Stimulated activated CD4-positive, alpha-beta T cell treated with anti-CD3 and anti-CD28 coated beads, Interleukin-2, amount 100 ng/mL, for 24 hours (primary cell): ENCODE measurements around the gene PPME1.

Experiments
- DNase-seq, 2 donors: peaks; one replicate each; pipeline ENCODE4 v3.0.0-alpha.2; 2020

Gene PPME1

DNA sequence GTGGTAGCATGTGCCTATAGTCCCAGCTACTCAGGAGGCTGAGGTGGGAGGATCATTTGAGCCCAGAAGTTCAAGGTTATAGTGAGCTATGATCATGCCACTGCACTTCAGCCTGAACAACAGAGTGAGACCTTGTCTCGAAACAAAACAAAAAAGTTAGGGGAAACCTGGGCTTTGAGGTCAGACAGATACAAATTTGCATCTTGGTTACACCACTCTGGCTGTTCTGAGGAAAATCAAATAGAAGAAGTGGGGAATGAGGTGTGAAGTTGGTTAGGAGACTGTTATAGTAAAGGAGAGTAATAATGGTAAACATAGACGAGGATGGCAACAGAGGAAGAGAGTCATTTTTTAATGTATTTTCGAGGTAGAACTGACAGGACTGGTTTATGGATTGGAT is 62.6 kb downstream of the PPME1 start:
- DNase-seq = no peak

DNA sequence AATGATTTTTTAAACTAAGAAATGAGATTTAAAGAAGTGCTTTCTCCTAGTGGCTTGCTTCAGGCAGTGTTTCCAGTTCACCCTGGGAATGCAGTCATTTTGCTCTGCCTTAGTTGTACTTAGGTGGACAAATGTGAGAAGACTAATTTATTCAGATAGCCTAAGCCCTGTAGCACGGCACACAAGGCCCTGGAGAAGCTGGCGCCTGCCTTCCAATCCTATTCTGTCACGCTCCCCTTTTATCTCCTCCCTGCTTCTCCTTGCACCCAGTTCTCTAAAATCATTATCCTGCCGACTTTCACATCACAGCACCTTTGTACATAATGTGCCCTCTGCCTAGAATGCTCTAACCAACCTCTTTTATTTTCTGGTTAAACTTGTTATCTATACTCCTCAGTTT is 64.0 kb downstream of the PPME1 start:
- no peak for DNase-seq

DNA sequence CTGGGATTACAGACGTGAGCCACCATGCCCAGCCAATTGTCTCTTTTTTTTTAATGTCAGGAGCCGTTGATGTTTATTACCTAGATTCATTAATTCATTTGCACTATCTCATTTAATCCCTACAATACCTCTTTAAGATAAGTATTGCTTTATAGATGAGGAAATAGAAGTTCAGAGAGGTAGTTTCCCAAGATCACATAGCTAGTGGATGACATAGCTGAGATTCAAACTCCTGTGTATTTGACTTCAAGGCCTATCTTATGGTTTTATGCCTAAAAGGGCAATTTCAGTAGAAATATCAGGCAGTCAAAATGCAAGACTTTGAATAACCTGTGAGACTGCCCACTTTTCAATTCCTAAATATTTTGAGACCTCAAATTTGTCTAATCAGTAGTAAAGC is 66.5 kb downstream of the PPME1 start:
- no peak for DNase-seq

DNA sequence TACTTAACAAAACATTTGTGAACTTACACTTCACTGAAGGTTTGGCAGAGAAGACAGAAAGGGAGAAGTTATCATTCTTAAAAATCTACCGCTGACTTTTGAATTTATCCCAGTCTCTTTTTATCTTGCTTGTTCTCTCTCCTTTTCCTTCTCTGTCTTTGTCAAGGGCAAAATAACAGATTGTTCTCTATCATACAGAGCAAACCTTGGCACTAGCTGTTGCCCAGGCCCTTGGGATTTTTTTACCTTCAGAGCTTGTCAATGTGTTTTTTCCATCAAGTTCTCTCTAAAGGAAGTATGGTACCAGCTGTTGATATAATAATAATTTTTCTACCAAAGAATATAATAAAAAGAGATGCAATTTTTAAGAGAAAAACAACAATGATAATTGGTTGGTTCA is 67.2 kb downstream of the PPME1 start:
- no peak for DNase-seq

DNA sequence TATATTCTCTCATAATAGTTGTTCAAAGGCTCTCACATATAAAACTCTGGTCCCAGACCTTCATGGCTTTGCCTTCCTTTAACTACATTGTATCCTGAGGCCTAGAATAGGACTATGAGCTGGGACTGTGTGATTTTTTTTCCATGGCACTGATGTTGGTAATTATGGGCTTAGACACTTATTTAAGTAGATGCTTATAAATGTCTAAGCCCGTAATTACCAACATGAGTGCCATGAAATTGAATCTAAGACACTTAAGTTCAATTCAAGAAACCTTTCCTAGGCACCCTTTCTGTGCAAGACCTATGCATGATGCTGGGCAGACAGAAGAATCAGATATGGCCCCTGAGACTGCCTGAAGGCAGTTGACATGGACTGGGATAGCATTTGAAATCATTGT is 77.4 kb downstream of the PPME1 start:
- DNase-seq = no peak

DNA sequence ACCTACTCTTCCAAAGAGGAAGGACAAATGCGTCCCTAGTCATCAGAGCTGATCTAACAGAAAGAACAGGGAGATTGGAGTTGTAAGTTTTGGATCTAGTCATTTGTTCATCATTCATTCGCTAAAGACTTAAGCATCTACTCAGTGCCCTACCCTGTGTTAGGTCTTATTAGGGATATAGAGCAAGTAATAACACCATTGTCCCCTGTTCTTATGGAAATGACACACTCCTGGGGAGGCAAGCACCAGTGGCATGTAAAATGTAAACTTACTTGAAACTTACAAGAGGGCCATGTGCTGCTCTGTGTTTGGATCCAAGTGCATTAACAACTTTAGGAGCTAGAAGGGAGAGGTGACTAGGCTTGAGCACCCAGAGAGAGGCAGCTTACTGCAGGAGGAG is 78.4 kb downstream of the PPME1 start:
- no peak for DNase-seq

DNA sequence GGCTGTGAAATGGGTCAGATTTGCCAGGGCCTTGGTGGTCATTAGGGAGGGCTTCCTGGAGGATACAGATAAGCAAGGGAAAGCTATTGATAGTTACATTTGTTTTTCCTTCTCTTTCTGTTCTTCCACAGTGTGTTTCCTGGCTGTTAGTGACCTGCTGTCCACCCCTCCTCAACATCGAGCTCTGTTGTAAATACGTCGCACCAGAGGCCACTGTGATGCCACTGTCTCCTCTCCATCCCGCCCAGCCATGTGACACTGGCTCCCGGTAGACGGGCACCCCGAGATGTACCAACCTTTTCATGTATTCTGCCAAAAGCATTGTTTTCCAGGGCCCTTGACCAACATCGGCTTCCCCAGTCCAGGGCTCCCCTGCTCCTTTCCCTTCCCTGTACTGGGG is 82.3 kb downstream of the PPME1 start:
- no peak for DNase-seq

DNA sequence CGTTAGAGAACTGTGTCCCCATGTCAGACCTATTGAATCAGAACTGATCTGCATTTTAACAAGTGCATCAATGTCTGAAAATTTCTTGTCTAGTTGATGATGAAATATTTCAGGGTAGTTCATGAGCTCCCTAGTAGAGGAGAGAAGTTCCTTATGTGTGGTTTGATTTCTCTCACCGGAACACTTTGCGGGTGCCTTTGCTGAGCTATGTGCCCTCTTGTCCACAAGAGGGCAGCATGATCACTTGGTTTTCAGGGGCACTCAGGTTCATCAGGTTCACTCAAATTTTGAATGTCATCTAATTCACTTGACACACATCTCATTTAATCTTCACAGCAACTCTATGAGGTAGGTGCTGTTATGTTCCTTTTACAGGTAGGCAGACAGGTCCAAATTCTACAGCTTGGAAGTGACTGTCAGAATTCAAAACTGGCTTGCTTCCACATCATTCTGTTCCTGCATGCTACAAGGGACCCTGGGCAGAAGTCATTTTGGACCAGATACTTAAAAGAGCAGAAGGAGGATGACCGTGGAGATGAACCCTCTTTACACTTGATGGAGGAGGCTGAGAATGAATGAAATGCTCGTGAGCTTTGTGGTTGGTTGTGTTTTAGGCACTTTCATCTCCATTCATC is 84.8 kb downstream of the PPME1 start:
- DNase-seq = peak; percentile 47 to 52

DNA sequence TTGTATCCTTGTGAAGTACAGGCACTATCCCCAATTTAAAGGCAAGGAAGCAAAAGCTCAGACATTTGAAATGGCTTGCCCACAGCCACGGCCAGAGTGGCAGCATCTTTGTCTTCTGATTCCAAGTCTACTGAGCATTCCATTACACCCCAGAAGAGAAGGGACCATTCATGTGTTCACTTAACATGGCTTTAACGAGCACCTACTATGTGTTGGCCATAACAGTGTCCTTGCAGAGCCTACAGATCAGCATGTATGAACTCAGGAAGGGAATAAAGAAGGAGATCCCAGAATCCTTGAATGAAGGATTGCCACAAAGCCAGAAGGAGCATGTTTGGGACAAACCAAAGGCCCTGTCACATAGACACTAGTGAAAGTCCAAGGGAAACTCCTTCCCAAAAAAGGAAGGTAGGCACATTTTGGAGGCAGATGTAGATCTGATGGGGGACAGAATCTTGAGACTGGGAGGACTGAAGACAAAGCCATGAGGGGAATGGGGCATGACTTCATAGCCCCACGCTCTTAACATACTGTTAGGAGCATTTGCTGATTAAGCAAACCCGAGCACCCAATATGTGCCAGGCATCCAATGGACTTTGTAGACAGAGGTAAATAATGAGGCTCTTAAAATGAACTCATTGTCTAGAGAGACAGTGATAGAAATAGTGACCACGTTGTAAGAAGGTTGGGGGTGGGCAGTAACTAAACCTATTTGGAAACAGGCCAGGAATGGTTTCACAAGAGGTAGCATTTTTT is 85.5 kb downstream of the PPME1 start:
- no peak for DNase-seq

DNA sequence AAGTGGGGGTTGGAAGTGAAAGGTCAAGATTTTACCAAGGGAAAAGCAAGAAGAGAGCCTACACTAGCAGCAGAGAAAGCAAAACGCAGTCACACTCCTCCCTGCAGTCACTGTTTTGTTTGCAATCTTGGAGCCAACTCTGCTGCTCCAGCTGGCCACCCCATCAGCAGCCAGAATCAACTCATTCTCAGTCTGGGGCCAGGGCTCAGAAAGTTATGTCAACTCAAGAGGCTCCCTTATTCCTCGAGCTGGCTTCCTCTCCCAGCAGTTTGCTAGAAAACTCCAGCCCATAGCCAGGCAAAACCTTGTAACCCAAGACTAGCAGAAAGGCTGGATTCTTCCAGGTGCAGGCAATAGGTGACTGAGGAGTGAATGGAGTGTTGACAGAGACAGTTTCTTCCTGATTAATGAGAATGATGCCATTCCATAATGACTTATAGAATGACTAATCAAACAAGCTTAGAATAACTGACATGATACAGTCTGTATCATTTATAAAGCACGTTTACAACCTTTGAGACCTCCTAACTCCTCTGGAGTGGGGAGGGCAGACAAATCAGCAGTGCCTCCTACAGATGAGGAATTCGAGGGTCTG is 87.0 kb downstream of the PPME1 start:
- no peak for DNase-seq

DNA sequence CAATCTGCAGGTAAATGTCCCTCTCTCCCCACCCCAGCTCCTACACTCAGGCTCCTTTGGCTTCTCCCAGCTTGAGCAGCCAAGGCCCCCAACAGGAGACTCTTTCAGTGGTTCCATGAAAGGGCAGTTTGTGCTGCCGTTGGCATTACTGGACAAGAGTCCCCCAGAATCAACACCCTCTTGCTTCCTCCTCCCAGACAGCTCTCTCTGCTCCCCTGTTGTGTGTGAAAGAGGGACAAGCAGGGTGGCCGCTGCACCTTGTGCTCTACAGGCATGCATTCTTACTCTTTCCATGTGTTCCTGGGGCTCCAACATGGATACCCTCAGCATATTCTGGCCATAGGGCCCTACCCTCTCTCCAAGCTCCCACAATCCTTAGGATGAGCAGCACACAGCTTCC is 91.6 kb downstream of the PPME1 start:
- no peak for DNase-seq

DNA sequence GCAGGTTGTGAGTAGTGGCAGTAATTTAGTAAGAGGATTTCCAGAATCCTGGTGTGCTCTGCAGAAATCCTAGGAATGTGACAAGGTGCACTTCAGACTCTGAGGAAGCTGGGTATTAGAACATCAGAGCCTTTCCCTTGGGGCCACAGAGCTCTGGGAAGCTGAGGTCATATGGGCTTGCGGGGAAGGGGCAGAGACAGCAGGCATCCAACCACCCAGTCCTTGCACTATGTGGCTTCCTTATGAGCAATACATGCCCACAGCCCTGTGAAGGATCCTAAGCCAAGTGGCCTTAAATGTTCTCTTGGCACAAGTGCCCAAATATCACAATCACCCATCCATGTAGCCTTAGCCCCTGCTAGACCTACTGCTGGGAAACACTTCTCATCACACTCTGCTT is 94.2 kb downstream of the PPME1 start:
- no peak for DNase-seq

DNA sequence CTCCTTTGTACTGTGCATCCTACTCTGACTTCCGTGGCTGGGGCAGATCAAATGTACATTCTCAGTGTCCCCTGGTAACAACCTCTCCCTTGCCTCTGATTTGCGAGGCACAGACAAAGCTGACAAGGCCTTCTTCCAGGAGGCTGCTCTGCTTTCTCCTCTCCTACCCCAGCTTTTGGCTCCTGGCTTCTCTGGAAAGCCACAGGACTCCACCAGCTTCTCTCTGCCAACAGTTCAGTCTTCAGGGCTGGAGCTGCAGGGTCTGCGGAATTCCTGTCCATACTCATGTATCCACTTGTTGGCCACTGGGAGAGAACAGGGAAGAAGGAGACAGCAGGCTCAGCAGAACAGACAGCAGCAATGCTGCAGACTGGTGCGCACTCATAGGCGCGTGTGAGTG is 95.9 kb downstream of the PPME1 start:
- DNase-seq = no peak

DNA sequence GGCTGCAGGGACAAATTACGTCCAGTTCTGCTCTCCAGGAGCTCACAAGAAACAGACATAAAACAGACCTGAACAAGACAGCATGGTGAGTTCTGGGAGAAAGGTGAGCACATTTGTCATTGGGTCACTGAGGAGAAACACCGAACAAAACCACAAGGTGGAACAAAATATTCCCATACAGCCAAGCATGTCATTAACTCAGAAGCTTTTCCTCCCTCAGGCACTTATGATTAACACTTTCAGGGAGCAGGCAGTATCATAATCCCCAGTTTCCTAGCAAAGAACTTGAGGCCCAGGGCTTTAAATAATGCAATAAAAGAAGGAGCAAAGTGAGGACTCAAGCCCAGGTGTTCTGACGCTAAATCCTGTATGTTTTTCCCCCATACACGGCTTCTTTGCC is 97.4 kb downstream of the PPME1 start:
- DNase-seq = no peak

DNA sequence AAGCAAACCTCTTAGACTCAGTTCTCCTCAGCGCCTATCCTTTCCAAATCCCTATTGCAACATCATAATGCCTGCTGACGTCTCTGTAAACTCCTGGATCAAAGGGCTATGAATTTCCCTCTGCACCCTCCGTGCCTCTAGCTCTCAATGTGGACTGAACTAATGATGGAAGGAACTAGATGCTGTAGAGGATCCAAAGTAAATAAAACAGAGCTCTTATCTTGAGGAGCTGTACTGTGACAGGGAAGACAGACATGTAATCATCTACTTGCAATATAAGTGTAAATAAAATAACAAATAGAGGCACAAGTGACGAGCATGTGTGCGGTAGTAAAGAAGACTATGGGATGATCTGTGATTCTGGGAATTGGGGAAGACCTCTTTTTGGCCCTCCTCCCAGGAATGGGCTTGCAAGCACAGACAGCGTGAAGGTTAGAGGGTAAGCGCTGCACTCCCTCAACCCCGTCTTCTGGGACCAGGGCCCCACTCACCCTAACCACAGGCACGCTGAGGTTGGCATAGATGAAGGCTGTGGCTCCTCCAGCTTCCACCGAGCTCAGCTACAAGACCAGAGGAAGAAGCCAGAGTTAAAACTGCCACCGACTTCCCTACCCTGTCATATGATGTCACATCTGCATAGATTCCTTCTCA is 98.2 kb downstream of the PPME1 start:
- DNase-seq = peak in 1 of 2 donors; percentile 20

DNA sequence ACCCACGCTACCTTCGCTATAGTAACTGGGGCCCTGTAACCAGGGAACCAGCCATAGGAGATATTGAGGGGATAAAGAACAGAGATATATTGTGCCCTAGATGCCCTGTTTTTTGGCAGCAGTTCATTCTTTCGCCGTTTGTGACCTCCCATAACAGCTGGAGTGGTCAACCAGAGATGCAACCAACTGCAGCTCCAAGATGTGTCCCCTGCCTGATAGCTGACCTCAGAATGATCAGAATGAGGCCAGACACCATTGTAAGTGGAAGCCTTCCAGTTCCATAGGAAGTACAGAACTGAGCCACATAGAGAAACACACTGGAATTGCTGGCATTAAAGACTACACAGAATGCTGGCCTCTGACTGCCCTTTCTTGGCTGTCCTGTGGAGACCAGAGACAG is 101.2 kb downstream of the PPME1 start:
- DNase-seq = no peak

DNA sequence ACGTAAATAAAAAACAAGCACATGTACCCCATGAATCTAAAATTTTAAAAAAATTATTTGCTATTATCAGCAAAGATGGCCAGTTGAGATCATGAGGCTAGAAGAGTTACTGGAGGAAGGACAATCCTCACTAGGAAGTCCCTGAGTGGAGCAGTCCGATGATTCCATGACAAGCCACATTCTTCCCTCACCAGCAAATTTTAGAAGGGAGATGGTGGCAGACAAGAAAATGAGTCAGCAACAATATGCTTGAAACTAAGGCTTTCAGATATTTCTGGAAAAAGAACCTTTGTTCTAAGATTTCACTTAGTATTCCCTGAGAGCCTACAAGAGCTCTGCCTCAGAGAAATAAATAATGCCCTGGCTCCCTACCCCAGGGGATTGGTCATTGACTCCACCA is 105.5 kb downstream of the PPME1 start:
- no peak for DNase-seq

DNA sequence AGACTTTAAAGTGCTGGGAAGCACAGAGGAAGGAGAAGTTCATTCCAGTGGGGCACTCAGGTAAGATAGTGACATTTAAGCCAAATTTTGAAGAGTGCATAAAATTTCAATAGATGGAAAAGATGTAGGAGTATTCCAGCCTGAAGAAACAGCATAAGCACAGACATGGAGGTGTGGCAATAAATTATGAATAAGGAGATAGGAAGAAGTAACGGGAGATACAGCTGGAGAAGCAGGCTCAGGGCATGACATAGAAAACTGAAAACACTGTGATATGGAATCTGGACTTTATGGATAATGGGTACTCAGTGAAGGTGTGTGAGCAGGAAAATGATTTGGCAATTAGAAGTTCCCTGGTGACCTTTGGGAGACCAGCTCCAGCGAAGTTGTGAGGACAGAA is 107.0 kb downstream of the PPME1 start:
- DNase-seq = no peak

DNA sequence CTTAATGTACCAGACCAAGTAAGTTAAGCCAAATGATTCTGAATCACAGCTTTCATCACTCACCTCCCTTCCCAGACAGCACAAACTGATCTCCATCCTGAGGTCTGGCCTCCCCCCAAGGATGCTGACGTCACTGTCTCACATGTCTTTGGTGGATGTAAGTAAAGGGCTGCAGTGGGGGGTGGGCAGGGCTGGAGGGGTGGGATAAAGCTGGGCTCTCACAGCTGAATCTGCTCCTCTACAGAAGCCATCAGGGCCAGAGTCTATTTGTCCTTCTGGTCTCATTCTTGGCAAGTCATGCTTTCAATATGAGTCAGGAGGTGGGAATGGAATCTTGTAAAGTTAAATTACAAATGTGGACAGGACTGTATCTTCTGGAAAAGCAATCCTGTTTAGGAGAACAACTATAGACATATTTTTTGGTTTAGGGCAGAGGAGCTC is 107.7 kb downstream of the PPME1 start:
- DNase-seq = no peak

DNA sequence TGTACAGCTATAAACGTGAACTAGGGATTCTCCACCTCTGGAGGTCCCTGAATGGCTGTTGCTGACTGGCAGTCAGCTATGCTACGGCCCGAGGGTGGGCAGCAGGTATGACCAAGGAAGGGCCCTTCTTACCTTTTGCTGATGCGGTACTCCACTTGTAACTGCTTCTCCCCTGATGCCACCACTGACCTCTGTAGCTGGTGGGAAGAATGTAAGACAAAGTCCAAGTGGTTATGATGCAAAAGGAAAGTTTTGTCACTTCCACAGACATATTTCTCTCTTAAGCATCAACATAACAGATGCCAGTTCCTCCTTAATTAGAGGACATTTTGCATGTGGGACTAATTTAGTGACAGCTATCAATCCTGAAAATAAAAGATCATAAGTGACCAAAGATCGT is 108.2 kb downstream of the PPME1 start:
- no peak for DNase-seq

DNA sequence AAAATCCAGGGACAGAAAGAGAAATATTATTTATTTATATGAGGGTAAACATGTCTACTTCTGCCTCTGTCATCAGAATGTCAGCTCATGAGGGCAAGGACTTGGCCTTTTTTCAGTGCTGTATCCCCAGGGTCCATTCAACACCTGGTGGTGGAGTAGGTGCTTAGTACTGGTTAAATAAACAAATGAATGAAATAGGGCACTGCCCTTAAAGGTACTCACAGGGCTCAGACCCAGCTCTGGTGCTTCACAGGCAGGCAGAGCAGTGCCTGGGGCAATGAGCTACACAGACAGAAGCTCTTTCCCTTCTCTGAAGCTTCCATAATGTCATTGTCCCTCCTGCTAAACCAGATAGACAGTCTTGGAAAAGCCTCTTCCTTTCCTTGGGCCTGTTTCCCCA is 109.4 kb downstream of the PPME1 start:
- DNase-seq = no peak

DNA sequence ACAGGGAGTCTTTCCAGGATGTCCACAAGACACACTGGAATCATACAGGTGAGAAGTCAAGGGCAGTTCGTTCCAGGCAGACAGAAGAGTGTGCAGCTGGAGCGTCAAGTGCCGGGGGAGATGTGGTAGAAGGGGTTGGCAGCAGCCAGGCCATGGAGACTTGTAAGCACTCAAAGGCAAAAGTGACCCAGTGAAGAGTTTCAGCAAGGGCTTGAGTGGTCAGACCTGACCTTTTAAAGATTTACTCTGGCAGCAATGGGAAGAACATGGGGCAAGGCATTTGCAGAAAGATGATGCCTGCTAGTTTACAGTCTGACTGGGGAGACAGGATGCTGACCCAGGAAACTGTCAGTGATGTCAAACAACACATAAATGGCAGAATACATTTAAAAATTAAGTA is 111.3 kb downstream of the PPME1 start:
- no peak for DNase-seq

DNA sequence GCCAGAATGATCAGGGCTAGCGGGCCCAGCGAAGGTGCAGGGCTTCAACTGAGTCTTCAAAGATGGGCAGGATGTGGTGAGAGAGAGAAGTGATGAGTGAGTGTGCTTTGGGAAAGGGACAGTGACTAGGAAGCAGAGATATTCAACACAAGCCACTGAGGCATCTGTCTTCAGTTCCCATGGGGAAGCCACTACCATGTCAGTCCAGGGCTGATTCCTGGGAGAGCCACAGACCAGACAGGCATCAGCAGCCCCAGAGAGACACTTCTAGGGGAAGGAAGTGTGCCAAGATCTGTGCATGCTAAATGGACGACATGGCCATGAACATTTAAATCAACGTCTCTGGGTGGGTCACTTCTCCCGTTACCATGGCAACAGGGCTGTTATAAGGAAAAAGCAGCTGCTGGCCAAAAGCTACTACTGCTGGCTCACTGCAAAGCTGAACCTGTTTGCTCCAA is 111.9 kb downstream of the PPME1 start:
- DNase-seq = no peak
